GM21390 (cell line): ENCODE measurements around the gene ZNF70.

Source experiments
- ATAC-seq: cut with Tn5 transposase; IDR thresholded peaks from one replicate; pipeline ENCODE4 v1.9.1; 2021; ENCODE audit not compliant: unreplicated experiment

The ZNF70 gene

DNA sequence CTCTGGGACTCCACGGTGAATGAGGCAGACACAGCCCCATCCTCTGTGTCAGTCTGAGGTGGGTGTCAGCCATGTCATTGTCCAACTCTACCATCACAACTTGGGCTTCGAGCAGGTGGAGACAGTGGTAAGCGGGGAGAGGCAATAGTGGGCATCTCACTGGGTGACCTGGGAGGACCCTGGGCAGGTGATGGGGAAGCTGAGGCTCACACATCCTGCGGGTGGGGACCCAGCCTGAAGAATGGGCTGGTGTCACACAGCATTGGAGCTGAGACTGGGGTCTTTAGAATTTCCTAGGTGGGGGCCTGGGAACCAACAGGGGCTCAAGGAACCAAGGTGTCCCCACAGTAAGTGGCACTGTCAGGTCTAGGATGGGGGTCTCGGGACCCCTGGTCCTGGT is 28.8 kb upstream of the ZNF70 start:
- no peak for ATAC-seq

DNA sequence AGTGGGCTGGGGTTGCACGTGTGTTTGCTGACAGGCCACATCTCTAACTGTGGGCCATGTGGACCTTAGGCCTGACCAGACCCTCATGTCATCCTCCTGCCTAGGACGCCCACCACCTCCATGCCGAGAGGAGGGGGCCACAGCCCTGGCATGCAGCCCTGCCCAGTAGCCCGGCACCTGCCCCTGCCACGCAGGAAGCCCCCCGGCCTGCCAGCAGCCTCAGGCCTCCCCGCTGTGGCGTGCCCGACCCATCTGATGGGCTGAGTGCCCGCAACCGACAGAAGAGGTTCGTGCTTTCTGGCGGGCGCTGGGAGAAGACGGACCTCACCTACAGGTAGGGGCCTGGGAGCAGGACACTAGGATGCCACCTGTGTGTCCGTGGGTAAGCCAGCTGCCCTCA is 28.2 kb upstream of the ZNF70 start:
- no peak for ATAC-seq

DNA sequence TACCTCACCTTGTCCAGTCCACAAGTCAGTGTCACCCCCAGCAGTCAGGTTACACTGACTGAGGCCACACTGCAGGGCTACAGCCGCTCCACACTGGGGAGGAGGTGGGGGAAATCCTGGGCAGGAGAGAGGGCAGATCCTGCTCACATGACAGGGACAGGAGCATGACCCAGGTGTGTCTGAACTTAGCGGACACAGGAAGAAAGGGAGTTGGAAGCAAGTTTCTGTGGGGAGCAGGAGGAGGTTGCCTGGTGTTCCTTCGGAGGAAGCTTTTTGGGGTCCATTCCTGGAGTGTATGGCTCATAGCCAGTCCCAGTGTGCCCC is 27.6 kb upstream of the ZNF70 start:
- no peak for ATAC-seq

DNA sequence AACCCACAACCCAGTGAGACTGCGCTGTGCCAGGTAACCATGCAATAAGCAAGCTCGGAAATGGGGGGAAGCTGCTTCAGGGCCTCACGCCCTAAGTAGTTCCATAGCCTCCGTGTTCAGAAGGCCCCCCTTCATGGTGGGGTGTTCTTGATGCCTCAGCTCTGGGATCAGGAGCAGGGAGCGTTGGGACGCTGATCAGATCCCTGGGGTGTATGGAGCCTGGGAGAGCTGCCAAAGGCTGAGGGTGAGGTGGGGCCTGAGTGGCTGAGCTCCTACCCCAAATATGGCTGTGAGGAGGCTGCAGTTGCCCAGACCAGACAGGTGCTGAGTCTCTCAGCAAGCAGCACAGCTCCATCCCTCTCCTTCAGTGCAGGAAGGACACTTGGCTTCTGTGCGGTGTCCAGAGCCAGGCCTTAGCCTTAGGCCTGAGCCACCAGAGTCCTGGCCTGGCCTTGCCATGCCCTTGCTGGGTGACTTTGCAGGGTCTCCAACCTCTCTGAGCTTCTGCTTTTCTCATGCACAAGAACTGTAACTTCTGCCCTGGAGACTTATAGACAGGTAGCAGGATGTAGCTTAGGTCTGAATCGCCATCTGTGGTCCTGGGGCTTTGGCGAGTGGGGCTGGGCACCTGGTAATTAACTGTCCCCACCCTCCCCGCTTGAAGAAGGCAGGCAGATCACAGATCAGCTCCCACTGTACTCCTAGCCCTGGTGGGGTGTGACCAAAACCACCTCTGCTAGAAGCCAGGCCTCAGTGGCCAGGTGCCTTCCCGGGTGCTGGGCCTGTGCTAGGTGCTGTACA is 27.1 kb upstream of the ZNF70 start:
- ATAC-seq, result no peak

DNA sequence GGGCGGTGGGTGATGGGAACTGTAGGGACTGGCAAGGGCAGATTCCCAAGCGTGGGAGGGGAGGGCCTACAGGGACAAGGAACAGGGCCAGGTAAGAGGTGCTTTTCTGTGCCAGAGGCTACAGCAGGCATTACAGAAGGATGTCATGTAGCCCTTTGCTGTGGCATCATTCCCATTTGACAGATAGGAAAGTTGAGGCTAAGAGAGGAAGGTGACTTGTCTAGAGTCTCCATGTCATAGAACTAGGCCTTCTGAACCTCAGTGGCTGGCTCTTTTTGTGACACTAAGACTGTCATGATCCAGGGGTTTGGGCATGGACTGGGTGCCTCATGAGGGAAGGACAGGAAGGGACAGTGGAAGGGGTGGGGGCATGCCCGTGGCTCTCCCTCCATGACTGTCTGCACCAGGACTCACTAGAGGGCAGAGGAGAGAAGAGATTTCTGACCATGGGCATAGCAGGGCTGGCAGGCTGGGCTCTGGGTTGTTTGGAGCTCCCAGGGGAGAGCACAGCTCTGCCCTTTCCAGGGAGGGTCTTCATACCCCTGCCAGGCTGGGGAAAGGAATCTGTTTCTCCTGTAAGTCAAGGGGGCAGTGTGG is 25.0 kb upstream of the ZNF70 start:
- no peak for ATAC-seq

DNA sequence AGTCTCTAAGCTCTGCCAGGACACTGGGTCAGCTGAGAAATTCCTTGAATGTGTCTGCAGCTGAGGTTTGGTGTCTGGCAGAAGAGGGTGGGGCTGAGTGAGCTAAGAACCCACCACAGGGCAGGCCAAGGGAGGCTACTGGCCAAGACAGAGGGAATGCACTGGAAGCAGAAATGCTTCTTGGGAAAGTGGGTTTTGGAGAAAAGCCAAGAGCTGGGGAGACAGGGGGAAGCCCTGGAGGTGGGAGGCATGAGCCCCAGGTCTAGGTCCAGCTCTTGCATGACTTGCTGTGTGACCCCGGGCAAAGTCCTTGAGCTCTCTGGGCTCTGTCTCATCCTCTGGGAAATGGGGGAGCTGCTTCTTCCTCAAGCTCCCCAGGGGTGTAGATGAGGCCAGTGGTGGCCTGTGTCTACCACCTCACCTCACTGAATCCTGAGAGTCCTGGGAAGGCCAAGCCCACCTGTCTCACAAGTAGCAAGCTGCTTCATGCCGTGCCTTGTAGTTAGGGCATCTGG is 24.1 kb upstream of the ZNF70 start:
- ATAC-seq, result no peak

DNA sequence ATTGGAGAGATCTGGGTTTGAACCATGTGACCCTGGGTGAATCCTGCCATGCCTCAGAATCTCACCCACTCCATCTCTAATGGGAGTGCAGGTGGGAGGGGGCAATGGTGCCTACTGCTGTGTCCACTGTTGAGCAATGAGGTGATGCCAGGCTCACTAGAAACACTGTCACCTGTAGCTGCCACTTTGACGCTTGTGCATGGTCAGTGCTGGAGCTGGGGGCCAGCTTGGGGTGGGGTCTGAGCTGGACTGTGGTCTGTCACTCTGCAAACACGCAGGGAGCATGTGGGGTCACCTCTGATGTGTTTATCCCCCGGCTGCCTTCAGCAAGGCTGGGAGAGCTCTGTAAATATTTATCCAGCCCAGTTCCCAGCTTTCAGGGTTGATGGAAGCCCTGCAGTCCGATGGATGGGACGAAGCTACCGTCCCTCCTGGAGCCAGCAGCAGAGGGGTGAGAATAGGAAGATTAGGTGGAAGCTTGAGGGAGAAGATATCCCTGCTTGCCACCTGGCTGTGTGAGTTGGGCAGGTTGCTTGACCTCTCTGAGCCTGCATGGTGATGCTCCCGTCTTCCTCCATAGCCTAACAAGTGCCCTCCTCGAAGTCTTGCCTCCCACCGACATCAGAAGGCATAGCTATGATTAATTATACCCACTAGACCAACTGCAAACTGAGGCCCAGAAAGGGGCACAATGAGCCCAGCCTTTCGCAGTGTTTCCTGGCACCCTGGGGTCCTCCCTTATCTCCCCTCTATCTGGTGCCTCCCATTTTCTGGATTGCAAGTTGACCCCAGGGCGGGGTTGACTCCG is 23.4 kb upstream of the ZNF70 start:
- ATAC-seq, result no peak

DNA sequence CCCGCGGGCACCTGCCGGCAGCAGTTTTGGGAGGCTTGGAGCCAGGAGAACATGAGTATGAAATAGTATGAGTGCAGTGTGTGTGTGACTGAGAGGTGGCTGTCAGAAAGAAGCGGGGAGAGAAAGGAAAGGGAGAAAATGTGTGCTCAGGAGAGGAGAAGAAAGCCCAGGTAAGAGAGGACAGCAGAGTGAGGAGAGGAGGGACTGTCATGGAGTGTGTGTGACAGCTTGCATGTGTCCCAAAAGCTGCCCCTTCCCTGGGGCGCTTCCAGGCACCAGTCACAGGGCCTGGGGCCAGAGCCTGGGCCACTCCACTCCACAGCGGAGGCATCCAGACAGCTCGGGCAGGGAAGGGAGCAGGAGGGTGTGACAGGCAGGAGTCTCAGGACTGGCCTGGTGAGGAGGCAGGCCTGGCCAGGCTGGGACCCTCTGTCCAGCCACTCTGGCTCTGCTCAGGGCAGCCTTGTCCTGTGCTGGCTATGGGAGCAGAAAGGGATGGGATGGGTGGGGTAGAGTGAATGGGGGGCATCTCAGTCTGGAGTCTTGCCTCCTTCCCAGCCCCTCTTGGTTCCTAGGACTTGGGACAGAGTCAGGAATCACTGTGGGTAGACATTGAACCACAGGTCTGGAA is 22.7 kb upstream of the ZNF70 start:
- ATAC-seq, result no peak

DNA sequence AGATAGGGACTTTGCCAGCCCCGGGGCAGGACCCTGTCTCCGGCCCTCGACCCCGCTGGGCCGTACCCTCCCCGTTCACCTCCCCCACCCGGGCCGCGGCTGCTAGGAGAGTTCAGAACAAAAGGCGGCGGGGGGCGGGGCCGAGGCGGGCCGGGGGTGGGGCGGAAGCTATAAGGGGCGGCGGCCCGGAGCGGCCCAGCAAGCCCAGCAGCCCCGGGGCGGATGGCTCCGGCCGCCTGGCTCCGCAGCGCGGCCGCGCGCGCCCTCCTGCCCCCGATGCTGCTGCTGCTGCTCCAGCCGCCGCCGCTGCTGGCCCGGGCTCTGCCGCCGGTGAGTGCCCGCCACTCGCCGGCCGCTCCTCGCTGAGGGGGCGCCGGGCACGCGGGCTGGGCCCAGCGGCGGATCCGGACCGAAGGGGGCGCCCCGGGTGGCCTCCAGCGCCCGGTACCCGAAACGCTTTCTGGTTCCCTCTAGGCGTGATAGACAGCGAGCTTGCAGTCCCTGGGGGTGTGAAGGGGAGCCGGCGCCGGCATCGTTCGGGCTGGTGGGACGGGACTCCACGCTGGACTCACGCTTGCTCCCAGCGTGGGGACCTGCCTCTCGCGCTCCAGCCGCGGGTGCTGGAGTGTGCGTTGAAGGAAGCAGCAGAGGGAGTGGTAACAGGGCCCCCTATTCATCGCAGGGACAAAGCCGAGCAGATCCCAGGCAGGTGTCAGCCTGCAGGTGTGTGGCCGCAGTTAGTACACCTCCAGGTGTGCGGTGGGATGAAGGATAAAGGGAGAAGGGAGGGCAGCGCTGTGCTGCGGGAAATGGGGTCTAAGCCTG is 21.9 kb upstream of the ZNF70 start, which contains the start of gene MMP11:
Gene MMP11 (plus strand): TSS at position 201 of the 825 bp plus-strand sequence. CDS start 22 bp downstream, at position 223.
- ATAC-seq, result no peak

DNA sequence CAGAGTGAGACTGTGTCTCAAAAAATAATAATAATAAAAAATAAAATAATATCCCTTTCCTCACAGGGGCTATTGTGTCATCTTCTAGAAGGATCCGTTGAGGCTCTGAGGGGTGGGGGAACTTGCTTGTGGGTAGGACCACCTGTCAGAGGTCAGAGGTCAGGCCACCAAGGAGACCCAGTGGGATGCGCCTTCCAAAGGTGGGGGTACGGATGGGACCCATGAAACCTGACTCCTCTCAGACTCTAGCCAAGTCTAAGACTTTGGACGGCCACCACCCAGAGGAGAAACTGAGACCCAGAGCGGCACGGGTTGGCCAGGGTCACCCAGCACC is 21.4 kb upstream of the ZNF70 start:
- no peak for ATAC-seq

DNA sequence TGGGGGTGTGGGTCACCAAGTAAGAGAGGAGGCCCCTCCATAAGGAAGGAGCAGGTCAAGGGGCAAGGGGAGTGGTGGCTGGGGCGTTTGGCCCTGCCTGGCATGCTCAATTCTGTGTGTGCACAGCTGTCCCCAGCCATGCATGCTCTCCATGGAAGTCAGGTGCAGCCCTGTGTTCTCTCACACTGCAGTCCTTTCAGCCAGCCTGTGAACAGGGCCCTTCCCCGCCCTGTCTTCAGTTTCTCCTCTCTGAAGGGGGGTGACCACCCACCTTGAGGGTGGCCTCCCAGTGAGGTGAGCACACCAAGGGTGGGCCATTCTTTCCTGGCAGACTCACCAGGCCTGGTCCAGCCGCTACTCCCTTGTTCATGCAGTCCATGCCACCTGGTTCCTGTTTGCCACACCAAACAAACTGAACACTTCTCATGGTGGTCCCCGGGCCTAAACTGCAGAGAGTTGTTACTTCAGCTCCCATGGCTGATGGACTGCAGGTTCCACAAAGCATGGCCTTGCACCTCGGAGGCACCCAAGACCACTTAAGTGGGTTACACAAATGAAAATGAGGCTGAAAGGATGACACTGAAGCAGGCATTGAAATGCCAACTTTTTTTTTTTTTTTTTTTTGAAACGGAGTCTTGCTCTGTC is 18.5 kb upstream of the ZNF70 start:
- ATAC-seq, result no peak

DNA sequence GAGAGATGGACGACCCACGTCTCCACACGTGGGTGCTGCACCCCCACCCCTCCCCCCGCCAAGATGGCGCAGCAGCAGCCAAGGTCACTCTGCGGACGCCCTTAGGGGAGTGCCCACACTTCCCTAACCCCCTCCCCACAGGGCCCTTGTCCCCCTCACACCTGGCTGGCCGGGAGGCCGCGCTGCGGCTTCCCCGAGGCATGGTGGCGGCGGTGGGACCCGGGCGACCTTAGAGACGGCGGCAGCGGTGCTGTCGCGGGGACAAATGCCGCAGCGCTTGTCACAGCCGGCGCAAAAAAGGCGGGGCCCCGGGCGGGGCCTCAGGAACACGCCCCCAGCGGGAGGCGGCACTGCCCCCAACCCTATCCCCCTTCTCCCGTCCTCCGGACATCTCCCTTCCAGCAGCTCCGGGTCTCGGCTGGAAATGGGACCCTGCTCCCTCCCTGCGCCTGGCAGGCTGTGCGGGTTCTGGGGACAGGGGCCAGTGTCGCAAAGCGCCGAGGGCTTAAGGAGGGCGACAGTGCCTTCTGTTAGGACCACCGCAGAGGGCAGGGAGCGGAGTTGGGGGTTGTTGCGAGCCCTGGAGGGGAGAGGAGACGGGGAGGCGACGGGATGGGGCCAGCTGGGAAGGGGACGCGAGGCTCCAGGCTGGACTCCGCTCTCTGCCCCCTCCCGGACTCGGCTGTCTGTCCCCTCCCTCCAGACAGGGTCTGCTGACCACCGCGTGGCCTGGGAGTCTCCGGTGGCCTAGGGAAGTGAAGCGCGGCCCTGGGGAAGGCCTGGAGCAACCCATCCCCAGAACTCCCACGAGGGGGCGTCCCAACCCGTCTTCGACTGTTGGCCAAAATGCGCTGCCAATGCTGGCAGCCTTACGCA is 17.0 kb upstream of the ZNF70 start, which contains the start of gene CHCHD10:
Gene CHCHD10 (minus strand): TSS at position 300 of the 876 bp plus-strand sequence. CDS start 98 bp downstream, at position 202.
- ATAC-seq, result no peak

DNA sequence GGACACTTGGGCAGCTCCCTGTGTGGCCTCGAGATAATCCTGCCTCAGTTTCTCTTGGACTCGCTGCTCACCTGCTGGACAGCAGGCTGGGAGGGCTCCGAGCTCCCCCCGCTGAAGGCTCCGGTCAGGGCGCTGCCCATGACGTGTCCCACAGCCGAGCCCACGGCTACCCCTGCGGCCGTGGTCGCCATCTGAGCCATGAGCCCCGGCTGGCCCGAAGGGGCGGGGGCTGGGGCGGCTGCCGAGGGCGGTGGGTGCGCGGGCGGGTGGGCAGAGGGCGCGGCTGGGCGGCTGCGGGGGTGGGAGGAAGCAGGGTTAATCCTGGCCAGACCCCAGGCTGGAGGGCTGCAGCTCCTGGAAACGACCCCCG is 16.4 kb upstream of the ZNF70 start:
- no peak for ATAC-seq

DNA sequence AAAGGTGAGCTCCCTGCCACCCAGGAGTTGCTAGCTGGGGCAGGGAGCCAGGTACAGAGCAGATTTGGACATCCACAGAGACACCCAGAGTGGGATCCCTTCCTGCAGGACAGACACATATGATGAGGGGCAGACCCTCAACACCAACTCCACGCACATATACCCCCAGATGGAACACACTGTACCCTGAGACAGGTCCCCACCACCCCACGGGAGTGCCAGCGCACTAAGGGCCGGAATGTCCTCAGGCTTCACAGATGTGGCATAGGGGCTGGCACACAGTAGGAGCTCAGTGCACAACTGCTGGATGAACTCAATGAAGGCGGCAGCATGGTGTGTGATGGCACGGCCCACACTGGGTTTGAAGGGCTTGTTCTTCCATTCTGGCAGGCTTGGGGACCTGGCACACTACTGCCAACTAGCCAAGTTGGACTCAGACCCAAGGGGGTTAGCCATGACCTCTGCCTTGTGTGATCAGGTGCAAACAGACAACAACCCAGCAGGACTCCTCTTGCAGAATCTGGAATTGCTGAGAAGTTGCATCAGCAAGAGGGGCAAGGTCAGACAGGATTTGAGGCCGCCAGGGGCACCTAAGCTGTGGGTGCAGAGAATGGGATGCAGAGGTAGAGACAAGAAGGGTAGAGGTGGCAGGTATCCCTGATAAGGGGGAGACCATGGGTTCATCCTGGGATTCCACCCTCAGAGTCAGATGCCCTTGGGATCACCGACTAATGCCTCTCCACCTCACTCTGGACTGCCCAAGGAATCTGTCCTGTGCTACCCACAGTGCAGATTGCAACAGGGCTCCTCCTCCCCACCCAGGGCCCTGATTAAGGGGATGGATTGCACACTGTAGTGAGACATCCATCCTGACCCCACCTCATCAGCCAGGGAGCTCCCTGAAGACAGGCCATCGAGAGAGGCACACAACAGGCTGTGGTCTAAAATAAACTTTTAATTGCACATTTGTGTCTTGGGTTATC is 14.3 kb upstream of the ZNF70 start:
- ATAC-seq, result no peak

DNA sequence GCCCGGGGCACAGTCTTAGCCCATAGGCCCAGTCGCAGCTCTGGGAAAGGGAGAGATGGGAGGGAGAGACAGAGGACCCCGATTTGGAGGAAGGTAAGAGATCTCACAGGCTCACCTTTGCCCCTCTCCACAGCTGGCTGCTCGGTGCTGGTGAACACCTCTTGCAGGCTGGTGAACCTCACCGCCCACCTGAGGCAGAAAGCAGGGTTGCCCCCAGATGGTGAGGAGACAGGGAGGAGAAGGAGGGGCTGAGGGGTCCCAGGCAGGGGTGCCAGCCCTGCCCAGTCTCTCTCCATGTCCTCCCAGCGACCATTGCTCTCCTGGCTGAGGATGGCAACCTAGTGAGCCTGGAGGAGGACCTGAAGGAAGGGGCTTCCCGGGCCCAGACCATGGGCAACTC is 13.0 kb upstream of the ZNF70 start:
- ATAC-seq, result no peak

DNA sequence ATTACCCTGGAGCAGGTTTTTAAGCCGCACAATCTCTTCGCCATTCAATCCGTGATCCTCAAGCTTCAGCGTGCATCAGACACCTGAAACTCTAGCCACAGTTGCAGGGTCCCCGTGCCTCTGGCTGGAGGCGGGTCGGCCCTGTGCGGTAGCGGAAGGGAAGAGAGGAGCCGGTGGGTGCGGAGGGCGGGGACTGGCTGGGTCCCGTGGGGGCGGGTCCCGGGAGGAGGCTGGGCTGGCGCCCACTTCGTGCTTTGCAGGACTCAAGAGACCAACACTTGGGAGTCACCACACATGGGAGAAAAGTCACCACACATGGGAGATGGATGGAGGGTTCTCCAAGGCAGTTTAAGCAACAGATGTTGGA is 12.7 kb upstream of the ZNF70 start:
- ATAC-seq, result no peak

DNA sequence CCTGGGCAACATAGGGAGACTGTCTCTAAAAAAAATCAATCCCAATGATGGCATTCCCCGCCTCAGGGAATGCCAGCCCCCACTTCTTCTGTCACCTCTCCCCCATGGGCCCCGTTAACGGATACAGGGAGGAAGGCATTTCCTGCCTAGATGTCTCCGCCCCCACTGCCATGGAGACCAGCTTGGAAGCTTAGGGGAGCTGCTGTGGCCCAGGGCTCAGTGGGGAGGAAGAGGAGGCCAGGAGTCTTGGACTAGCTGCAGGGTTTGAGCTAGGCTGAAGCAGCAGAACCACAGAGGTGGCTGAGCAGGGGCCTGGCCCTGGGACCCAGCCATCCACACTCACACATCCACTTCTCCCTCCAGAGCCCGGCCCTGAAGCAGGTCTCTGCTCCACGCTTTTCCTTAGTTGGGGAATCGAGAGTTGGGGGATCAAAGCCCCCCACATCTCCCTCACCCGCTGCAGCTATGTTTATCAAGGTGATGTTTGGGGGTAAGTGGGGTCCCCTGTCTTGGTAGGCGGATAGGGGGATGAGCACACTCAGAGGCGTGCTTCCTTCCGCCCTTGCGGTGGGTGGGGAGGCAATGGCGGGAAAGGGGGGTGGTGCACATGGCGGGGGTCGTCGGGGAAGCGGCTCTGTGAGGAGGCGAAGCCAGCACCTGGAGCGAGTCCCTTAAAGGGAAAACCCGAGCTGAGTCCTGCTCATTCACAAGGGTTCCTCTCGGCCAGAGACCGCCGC is 12.1 kb upstream of the ZNF70 start, which contains the start of gene C22orf15:
Gene C22orf15 (plus strand): TSS at position 149 of the 737 bp plus-strand sequence. CDS start 317 bp downstream, at position 466.
- ATAC-seq, result no peak
